IgD-negative memory B cell (primary cell): Measurements from ENCODE around the gene PYROXD2. TPM values are rescaled to one million over a fixed set of nuclear protein-coding genes. Genes with fewer than 3 reads are reported as not detected.

ENCODE experiments used
- H3K27ac Mint-ChIP-seq, 3 donors: one replicate each; pipeline ENCODE4 v1.8.0; 2020 to 2022; ENCODE audit warnings: mild to moderate bottlenecking in 3 of 3, mixed read lengths in 3 of 3, moderate library complexity in 1 of 3
- H3K27me3 Mint-ChIP-seq: one replicate; pipeline ENCODE4 v1.8.0; 2021; ENCODE audit warnings: mixed read lengths
- H3K36me3 Mint-ChIP-seq: one replicate; pipeline ENCODE4 v1.8.0; 2020; ENCODE audit warnings: mild to moderate bottlenecking, mixed read lengths
- H3K4me1 Mint-ChIP-seq, 3 donors: one replicate each; pipeline ENCODE4 v1.8.0; 2020 to 2022; ENCODE audit warnings: mixed read lengths in 3 of 3, mild to moderate bottlenecking in 1 of 3
- H3K4me3 Mint-ChIP-seq, 4 donors: one replicate each; pipeline ENCODE4 v1.8.0; 2020 to 2022; ENCODE audit warnings: mild to moderate bottlenecking in 4 of 4, mixed read lengths in 4 of 4, moderate library complexity in 3 of 4
- H3K9me3 Mint-ChIP-seq, 3 donors: one replicate each; pipeline ENCODE4 v1.8.0; 2020 to 2021; ENCODE audit warnings: mixed read lengths in 3 of 3, mild to moderate bottlenecking in 1 of 3
- polyA plus RNA-seq: library from polyadenylated mRNA; unstranded; fragments of 300-500 nt; fragmentation: Illumina TruSeq; gene quantifications from one replicate; pipeline ENCODE4 v1.2.3, GENCODE V29; 2021

PYROXD2 gene
- polyA plus RNA-seq, 1 donor from 2014 or later: 0.58 TPM

- Mint-ChIP-seq H3K27me3 (peaks cover 6% of the 10 kb centered on the region), H3K4me3 (no peak overlapping the region), H3K4me1 (no peaks in the 10 kb centered on the region), H3K9me3 (peaks cover 0 to 8% (median 2%) of the 10 kb centered on the region in 3 donors), H3K36me3 (peaks cover 2% of the 10 kb centered on the region), H3K27ac (no peak overlapping the region)
Observed at GRCh38 chr10:98377536-98377935, 37.4 kb downstream of the PYROXD2 start.

- H3K36me3 Mint-ChIP-seq: peaks cover 2% of the 10 kb centered on the region
- H3K9me3 Mint-ChIP-seq: peaks cover 0 to 8% (median 2%) of the 10 kb centered on the region in 3 donors
- no peak overlapping the region for H3K27ac Mint-ChIP-seq
Observed at GRCh38 chr10:98377001-98377400, 38.0 kb downstream of the PYROXD2 start.

GRCh38 chr10:98376485-98376884, 38.5 kb downstream of the PYROXD2 start:
- Mint-ChIP-seq H3K27me3 (peaks cover 3% of the 10 kb centered on the region), H3K9me3 (peaks cover 0 to 8% (median 2%) of the 10 kb centered on the region in 3 donors), H3K27ac (no peak overlapping the region), H3K36me3 (peaks cover 2% of the 10 kb centered on the region), H3K4me1 (no peaks in the 10 kb centered on the region), H3K4me3 (no peak overlapping the region)

More at GRCh38 chr10:98377001-98377400, 38.0 kb downstream of the PYROXD2 start:
- H3K27me3 Mint-ChIP-seq: peaks cover 3% of the 10 kb centered on the region
- H3K4me1 Mint-ChIP-seq: no peaks in the 10 kb centered on the region
- H3K4me3 Mint-ChIP-seq: no peak overlapping the region

- Mint-ChIP-seq H3K9me3 (peaks cover 0 to 8% (median 2%) of the 10 kb centered on the region in 3 donors), H3K36me3 (no peaks in the 10 kb centered on the region), H3K27ac (no peak overlapping the region), H3K4me3 (no peak overlapping the region), H3K27me3 (peaks cover 4% of the 10 kb centered on the region), H3K4me1 (no peaks in the 10 kb centered on the region)
Observed at GRCh38 chr10:98374217-98374985, 40.6 kb downstream of the PYROXD2 start.

- Mint-ChIP-seq H3K36me3 (no peaks in the 10 kb centered on the region), H3K4me3 (no peak overlapping the region), H3K9me3 (peaks cover 0 to 8% (median 2%) of the 10 kb centered on the region in 3 donors), H3K4me1 (no peaks in the 10 kb centered on the region), H3K27me3 (peaks cover 5% of the 10 kb centered on the region), H3K27ac (no peak overlapping the region)
Observed at GRCh38 chr10:98373260-98374040, 41.5 kb downstream of the PYROXD2 start.

- Mint-ChIP-seq H3K27ac (peak overlapping the region in 1 of 3 donors; percentile 17), H3K27me3 (peaks cover 8% of the 10 kb centered on the region)
Observed at GRCh38 chr10:98370831-98371820, 43.9 kb downstream of the PYROXD2 start.

GRCh38 chr10:98369801-98370200, 45.2 kb downstream of the PYROXD2 start:
- no peak overlapping the region for H3K27ac Mint-ChIP-seq
- H3K4me1 Mint-ChIP-seq: peaks cover 0 to 1% (median 0%) of the 10 kb centered on the region in 3 donors
- no peaks in the 10 kb centered on the region for H3K36me3 Mint-ChIP-seq
- peaks cover 7% of the 10 kb centered on the region for H3K27me3 Mint-ChIP-seq
- no peak overlapping the region for H3K4me3 Mint-ChIP-seq
- H3K9me3 Mint-ChIP-seq: no peaks in the 10 kb centered on the region

More at GRCh38 chr10:98370831-98371820, 43.9 kb downstream of the PYROXD2 start:
- H3K4me3 Mint-ChIP-seq: no peak overlapping the region
- H3K36me3 Mint-ChIP-seq: no peaks in the 10 kb centered on the region
- H3K4me1 Mint-ChIP-seq: no peaks in the 10 kb centered on the region
- H3K9me3 Mint-ChIP-seq: no peaks in the 10 kb centered on the region

- Mint-ChIP-seq H3K4me3 (no peak overlapping the region), H3K9me3 (no peaks in the 10 kb centered on the region), H3K4me1 (peaks cover 0 to 5% (median 4%) of the 10 kb centered on the region in 3 donors), H3K27ac (no peak overlapping the region), H3K36me3 (no peaks in the 10 kb centered on the region), H3K27me3 (peaks cover 7% of the 10 kb centered on the region)
Observed at GRCh38 chr10:98368644-98369043, 46.3 kb downstream of the PYROXD2 start.

GRCh38 chr10:98367604-98368451, 47.2 kb downstream of the PYROXD2 start:
- Mint-ChIP-seq H3K4me1 (peaks cover 0 to 5% (median 4%) of the 10 kb centered on the region in 3 donors), H3K27me3 (peaks cover 7% of the 10 kb centered on the region), H3K36me3 (no peaks in the 10 kb centered on the region), H3K9me3 (no peaks in the 10 kb centered on the region), H3K27ac (no peak overlapping the region), H3K4me3 (no peak overlapping the region)

GRCh38 chr10:98366062-98366530, 48.9 kb downstream of the PYROXD2 start:
- H3K4me3 Mint-ChIP-seq: no peak overlapping the region
- no peak overlapping the region for H3K27ac Mint-ChIP-seq
- peaks cover 7% of the 10 kb centered on the region for H3K27me3 Mint-ChIP-seq
- peaks cover 2% of the 10 kb centered on the region for H3K36me3 Mint-ChIP-seq
- H3K4me1 Mint-ChIP-seq: peaks cover 0 to 8% (median 8%) of the 10 kb centered on the region in 3 donors
- no peaks in the 10 kb centered on the region for H3K9me3 Mint-ChIP-seq

GRCh38 chr10:98365406-98366061, 49.4 kb downstream of the PYROXD2 start:
- Mint-ChIP-seq H3K4me3 (no peak overlapping the region), H3K27ac (peak overlapping the region in 1 of 3 donors; percentile 80), H3K36me3 (peaks cover 3% of the 10 kb centered on the region), H3K9me3 (no peaks in the 10 kb centered on the region), H3K27me3 (peaks cover 7% of the 10 kb centered on the region), H3K4me1 (peaks cover 0 to 10% (median 8%) of the 10 kb centered on the region in 3 donors)

GRCh38 chr10:98364432-98365102, 50.4 kb downstream of the PYROXD2 start:
- no peaks in the 10 kb centered on the region for H3K9me3 Mint-ChIP-seq
- peaks cover 0 to 10% (median 8%) of the 10 kb centered on the region in 3 donors for H3K4me1 Mint-ChIP-seq
- peaks cover 7% of the 10 kb centered on the region for H3K27me3 Mint-ChIP-seq
- no peak overlapping the region for H3K4me3 Mint-ChIP-seq
- peaks cover 3% of the 10 kb centered on the region for H3K36me3 Mint-ChIP-seq
- no peak overlapping the region for H3K27ac Mint-ChIP-seq

- Mint-ChIP-seq H3K4me3 (no peak overlapping the region), H3K36me3 (peaks cover 3% of the 10 kb centered on the region), H3K4me1 (peaks cover 0 to 11% (median 10%) of the 10 kb centered on the region in 3 donors), H3K27me3 (peaks cover 7% of the 10 kb centered on the region), H3K9me3 (peaks cover 0 to under 1% (median 0%) of the 10 kb centered on the region in 3 donors), H3K27ac (no peak overlapping the region)
Observed at GRCh38 chr10:98363220-98363619, 51.8 kb downstream of the PYROXD2 start.
